Left cardiac atrium (tissue), 4 donors: ENCODE data around the gene PHLDA2. TPM values are rescaled to one million over a fixed set of nuclear protein-coding genes. Genes with fewer than 3 reads are reported as not detected.
A peak's percentile ranks its signal among the peaks of the same experiment; 100 is the strongest.

Experiments used
- ATAC-seq, 2 donors: fragments of 200-7000 bp; cut with Tn5 transposase; one replicate each; pipeline ENCODE4 v1.9.1; 2020; ENCODE audit warnings: mild to moderate bottlenecking in 2 of 2, moderate library complexity in 2 of 2
- DNase-seq: peaks from one replicate; pipeline ENCODE4 v3.0.0-alpha.2; 2020
- intact Hi-C, 2 donors: fragments of 100-400 bp; cut with DNase I; formaldehyde crosslinking; loops; one replicate each; pipeline versions ENCODE4 v1.14.1 to v1.15.1; 2022 to 2023
- total RNA-seq, 2 donors: library from RNA; stranded (reverse); fragmentation: NEBNext Ultra II Directional; extraction: Animal tissue kit (Norgen Biotek cat#: 25700); gene quantifications; one replicate each; pipeline ENCODE4 v1.2.1, GENCODE V29; 2021
- donor health status: DM: no; HTN: yes; CAD: no.
- donor health status: DM: no; HTN: yes; CAD: no; lungs with severe emphysema.
- donor health status: DM: yes; HTN: yes; CAD: no.
- donor health status: Dilated cardiomyopathy.

The PHLDA2 gene
- total RNA-seq, 2 donors from 2014 or later, result 2.2 to 3.4 TPM

DNA sequence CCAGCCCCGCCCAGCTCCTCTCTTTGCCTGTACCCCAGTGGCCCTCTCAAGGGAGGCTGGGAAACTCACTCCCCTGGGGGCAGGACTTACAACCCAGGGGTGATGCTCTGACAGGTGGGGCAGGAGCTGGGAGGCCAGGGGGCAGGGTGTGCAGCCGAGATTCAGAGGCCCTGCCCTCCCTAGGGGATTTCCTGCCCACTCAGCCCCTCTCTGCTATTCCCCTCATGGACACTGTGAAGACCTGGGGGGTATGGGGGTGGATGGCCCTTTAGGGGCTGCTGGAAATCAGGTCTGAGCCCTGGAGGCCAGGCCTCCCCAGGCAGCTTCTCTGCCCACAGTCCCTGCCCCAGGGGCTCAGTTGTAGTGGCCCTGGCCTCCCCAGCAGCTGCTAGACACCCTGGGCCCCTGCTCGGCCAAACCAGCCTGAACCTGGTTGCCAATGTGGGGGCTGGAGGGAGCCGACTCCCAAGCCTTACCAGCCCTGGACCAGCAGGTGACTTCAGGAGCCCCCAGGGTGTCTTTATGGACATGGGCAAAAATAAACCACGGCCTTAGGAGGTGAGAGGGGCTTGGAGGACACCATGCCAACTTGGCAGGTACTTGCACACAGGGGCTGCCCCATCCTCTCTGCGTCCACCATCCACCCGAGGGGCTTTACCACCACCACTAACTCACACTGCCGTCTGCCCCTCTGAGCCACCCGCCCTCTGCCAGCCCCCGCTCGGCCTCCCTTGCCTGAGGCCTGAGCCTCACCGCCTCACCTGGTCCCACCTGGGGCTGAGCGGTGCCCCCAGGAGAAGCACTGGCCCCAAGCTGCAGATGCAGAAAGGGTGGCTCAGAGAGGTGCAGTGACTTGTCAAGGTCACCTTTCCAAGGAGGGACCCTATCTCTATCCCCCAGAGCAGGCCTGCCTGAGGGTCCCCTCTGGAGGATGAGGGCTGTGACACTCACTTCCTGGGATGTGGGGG, 2.8 kb upstream of the PHLDA2 start:
- intact Hi-C loops, result no loop called here
- no peak for DNase-seq
- no peak for ATAC-seq

DNA sequence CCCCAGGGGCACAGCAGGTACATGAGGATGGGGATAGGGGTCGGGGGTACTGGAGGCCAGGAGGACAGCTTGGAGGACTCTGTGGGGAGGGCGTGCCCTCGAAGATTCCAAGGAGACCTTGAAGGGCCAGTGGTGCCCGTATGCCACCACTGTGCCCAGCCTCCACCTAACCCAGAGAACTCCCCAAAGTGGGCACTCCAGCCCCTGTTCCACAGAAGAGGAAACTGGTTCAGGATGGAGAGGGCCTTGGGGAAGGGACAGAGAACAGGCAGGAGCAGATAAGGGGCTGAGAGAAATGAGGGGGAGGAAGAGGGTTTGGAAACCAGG, 2.2 kb upstream of the PHLDA2 start:
- no peak for ATAC-seq
- intact Hi-C loops, result no loop called here
- DNase-seq, result no peak

DNA sequence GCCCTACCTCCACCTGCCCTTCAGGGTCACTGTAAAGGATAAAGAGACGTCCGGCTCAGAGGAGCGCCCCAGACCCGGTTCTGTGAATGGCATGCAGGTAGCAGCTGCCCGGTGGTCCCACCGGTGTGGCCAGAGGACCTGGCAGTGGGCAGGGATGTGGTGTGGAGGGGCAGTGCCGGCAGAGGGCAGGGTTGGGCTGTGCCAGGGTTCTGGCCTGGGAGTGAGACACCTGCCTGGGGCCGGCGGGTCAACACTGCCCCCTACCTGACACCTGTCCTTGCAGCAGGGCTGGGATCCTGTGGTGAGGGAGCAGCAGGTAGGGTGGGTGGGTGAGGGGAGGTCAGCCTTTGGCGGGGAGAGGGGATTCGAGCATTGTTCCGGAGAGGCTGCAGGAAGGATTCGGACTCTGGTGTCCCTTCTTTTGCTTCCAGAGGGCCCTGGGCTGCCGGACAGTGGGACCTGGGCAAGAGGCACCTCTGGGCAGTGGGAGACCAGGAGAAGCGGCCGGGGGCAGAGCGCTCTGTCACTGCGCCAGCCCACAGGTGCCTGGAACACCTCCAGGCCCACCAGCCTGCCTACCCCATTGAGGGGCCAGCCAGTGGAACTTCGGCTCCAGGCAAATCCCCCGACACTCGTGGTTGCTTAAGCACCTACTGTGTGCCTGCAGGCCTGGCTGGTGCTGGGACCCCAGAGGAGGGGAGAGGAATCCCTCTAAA, 1.6 kb upstream of the PHLDA2 start:
- peak; percentile 48 to 51 for ATAC-seq
- intact Hi-C loops, result no loop called here
- DNase-seq, result peak; percentile 70

DNA sequence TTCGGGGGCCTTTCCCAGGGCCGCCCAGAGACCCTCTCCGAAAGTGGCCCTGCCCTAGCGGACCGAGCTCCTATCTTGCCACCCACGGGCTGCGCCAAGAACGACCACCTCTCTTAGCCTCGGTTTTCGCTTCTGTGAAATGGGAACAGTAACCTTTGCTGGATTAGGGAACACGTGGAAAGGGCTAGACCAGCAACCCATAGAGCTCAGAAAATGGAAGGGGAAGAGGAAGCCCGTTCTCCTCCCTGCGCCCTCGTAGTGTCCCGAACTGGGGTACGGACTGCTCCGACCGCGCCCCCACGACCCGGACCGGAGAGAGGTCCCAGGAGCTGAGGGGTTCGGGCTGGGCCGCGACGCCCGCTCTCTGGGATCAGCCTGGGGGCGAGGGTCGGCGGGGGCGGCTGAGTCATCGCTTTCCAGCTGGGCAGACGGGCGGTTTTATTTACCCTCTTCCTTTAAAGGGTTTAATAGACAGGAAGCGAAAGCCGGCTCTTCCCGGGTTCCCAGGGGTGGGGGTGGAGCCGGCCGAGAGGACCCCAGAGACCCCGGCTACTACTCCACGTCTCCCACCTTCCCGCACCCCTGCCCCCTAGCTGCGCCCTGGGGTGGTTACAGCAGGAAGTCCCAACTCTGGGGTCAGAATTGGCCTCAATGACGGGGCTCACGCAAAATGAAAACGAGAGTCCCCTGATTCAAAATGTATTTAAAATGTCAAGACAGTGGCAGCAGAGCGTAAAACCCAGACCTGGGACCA, 907 bp upstream of the PHLDA2 start:
- peak; percentile 17 to 25 for ATAC-seq
- no peak for DNase-seq
- intact Hi-C loops, result no loop called here

DNA sequence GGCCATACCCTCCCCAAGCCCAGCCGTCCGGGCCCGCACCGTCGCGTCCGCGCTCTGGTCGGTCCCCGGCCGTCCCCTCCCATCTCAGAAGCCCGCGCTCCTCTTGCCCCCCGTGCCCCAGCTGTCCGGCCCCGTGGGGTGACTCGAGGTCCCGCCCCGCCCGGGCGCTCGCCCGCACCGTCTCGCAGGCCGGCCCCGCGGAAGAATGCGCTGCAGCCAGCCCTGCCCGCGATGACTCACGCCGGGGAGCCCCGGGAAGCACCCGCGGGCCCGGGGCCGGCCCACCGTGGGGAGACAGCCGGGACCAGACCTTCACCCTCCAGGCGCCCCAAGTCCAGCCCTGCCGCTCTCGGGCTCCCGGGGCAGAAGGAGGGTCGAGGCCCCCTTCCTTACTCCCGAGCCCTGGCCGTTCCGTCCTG, 320 bp upstream of the PHLDA2 start:
- DNase-seq, result peak; percentile 71
- ATAC-seq, result peak; percentile 27 to 69
- intact Hi-C loops, result no loop called here

DNA sequence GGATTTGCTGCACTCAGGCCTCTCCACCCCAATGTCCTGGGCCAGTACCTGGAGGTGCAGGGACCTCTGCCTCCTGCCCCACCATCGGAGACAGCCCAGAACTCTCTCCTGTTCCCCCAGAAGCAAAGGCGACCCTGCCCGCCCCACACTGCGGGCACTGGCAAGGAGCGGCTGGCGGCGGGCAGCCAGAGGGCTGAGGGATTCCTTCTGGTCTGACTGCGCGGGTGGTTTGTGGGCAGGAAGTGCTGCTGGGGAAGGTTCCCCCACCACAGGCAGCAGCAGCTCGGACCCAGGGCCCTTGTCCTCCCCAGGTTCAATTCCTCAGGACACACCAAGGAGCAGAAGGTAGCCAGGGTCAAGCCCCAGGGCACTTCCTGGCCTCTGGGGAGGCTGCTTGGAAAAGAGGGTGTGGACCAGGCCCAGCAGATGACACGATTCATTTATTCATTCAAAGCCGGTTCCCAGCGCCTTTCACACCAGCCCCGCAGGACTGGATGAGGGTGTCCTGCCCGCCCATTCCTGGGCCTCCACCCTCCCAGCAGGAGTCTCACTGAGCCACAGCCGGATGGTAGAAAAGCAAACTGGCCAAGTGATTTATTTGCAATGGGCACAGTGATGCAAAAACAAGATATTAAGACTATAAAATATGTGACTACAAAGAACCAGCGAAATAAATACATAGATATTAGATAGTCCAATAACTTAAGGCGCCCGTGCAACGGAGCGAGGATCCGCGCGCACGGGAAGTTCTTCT, 1.2 kb downstream of the PHLDA2 start:
- ATAC-seq (no peak), DNase-seq (peak; percentile 20)
- intact Hi-C loops, result no loop called here

DNA sequence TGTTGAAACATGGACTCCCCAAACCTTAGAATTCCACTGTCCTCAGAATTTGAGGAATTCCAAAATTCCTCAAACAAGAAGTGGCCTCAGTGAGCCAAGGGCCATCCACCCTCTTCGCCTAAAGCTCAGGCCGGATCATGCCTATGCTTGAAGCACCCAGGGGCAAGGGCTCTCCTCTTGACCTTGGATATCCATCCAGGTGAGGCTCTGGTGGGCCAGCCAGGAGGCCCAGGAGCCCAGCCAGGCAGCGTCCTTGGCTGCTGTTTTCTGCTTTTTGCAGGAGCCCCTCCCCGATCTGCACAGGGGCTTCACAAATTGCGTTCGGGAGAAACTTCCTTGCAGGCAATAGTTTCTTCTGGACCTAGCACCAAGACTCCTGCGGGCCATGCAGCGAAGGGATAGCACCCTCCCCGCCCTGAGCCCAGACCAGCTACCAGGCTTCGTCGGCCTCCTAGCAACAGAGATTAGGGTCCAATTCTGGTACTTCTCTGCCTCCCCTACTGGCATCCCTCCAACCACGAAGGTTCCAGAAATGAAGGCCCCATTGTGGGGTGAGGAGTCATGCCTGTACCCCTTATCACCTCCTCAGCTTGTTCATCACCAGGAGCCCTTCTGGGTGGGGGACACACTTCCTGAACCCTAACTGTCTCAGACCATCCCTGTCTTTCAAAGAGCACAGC, 2.0 kb downstream of the PHLDA2 start:
- peak; percentile 20 for DNase-seq
- intact Hi-C loops, result no loop called here
- ATAC-seq, result no peak

DNA sequence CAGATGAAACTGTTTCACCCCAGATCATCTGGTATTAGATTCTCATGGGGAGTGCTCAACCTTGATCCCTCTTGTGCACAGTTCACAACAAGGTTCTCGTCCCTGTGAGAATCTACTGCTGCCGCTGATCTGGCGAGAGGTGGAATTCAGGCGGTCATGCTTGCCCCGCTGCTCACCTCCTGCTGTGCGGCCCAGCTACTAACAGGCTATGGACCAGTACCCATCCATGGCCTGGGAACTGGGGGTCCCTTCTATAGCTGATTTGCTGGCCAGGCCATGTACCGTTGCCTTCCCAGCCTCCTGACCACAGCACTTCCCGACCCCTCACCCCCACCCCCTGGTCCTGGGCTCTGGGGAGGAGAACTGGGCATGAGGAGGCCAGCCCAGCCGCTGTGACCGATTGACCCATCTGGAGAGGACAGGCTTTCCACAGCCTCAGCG, 2.6 kb downstream of the PHLDA2 start:
- intact Hi-C loops, result no loop called here
- ATAC-seq (no peak), DNase-seq (no peak)

DNA sequence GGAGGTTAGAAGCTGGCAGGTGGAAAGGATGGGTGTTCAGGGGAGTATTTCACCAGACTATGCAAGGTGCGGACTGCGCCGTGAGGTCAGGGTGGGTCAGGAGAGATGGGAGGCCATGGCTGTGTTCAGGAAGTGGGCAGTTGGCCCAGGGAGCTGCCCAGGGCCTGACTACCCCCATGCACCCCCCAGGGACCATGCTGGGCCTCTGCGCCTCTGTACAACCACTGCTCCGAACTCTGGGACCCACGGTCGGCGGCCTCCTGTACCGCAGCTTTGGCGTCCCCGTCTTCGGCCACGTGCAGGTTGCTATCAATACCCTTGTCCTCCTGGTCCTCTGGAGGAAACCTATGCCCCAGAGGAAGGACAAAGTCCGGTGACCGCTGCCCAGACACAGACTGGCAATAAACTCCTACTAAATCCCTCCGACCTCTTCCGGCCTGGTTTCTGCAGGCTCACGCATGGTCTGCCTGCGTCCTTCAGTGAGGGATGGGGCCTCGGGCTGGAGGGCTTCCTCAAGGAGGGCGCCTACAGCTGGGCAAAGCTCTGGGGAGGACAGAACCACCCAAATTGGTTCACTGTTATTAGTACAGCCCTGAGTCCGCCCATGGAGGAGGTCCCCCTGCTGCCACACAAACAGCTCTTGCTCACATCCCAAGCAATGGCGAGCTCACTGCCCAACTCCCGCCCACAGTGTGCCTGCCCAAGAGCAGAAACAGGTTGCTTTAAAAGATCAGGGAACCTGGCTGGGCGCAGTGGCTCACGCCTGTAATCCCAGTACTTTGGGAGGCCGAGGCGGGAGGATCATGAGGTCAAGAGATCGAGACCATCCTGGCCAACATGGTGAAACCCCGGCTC, 4.2 kb downstream of the PHLDA2 start:
- ATAC-seq (no peak), DNase-seq (peak; percentile 3)
- intact Hi-C loops, result no loop called here

DNA sequence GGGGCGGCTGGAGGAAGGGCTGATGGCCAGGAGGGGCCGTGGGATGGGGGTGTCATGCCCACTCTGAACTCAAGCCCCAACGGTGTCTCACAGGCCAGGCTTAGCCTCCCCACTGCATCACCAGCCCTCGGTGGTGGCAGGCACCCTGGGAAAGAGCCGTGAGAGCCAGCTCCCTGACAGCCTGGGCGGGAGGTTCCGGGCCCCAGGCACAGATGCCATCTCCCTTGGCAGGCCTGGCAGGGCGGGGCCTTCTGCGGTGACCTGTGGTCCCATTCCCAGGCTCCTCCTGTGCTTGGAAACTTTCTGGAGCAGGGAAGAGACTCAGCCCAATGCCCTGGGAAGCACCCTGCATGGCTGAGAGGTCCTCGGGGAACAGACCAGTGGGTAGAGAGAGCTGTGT, 4.8 kb downstream of the PHLDA2 start:
- no peak for DNase-seq
- intact Hi-C loops, result no loop called here
- peak in 1 of 2 donors; percentile 24 for ATAC-seq

DNA sequence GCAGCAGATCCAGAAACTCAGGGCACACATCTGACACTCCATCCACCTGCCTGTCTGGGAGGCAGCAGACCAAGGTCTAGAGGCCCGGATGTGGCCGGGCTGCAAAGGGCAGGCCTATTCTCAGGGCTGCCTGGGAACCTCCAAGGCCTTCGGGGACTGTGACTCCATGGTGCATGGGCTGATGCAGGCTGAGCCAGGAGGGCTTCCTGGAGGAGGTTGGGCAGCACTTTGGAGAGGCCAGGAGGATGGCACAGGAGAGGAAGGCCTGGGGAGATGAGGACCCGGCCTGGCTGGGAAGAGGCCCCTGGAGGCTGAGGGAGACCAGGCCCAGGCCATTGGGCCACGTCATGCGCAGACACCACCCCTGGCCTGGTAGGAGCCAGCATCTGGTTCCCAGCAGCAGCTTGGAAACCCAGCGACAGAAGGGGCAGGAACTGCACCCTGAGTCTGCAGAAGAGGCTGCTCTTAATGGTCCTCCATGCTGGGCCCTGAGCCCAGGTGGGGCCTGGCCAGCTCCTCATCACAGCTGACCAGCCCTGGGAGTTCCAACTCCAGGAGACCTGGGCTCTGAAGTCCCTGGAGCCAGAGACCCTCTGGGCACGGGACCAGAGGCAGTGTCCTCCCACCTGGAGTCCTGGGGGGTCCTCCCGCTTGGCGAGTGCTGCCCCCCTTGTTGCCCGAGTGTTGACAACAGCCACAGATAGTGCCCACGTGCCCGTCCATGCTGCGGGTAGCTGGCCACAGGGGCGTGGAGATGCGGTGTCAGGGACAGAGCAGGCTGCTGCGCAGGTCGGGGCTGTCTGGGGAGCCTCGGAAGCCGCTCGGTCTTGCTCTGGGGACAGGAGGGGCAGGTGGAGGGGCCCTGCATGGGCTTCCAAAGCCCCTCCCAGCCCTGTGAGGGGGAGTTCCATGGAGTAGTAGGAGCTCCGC, 5.5 kb downstream of the PHLDA2 start:
- no peak for ATAC-seq
- intact Hi-C loops, result no loop called here

DNA sequence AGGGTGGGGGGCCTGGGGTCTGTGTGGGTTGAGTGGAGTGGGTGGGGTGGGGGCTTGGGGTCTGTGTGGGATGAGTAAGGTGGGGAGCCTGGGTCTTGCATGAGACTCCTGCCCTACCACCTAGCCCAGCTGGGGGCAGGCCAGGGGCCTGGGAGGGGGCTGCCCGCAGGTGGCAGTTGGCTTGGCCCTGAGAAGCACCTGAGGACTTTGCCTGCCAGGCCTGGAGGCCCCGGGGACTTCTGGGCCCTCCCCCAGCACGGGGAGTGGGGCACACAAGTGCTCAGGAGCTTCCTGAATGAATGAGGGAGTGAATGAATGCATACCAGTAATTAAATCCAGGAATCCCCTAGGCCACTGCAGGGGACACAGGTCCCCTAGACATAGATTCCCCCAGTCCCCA, 6.6 kb downstream of the PHLDA2 start:
- intact Hi-C loops, result no loop called here
- no peak for ATAC-seq
- no peak for DNase-seq

More for the DNA sequence above, 5.5 kb downstream of the PHLDA2 start:
- no peak for DNase-seq

DNA sequence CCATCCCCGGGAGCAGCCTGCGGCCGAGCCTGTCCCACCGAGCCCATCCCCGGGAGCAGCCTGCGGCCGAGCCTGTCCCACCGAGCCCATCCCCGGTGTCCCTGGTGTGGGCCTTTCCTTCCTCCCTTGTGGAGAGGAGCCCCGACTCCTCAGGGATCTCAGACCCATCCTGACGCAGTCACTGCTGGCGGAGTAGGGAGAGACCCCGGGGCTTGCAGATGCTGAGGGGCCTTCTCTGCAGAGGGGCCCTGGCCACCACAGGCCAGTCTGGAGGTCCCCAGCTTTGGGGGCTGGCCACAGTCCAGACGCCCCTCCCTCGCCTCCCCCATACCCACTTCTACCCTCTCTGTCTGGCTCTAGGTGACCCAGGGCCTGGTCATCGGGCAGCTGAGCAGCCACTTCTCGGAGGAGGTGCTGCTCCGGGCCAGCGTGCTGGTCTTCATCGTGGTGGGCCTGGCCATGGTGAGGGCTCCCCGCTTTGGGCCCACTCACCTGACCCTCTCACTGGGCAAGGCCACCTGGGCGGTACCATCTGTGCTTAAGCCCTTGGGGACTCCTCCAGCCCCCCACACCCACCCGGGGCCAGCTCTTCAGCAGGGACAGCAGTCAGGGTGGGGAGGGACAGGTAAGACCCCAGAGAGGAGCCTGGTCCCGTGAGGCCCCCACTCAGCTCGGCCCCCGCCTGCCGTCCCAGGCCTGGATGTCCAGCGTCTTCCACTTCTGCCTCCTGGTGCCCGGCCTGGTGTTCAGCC, 7.3 kb downstream of the PHLDA2 start:
- no peak for DNase-seq
- intact Hi-C loops, result no loop called here
- no peak for ATAC-seq

DNA sequence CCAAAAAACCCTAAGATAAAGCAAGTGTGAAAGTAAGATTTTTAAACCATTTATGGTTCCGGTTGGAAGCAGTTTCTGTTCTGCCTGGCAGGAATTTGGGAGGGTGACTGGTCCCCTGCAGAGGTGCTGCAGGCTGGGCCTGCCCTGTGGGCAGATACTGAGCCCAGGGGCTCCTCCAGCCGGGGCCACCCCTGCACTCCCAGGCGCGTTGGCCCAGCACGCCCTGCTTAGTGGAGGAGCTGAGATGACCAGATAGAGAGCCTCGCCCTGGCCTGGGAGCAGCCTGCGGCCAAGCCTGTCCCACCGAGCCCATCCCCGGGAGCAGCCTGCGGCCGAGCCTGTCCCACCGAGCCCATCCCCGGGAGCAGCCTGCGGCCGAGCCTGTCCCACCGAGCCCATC, 8.0 kb downstream of the PHLDA2 start:
- intact Hi-C loops, result no loop called here
- DNase-seq (no peak), ATAC-seq (no peak)

DNA sequence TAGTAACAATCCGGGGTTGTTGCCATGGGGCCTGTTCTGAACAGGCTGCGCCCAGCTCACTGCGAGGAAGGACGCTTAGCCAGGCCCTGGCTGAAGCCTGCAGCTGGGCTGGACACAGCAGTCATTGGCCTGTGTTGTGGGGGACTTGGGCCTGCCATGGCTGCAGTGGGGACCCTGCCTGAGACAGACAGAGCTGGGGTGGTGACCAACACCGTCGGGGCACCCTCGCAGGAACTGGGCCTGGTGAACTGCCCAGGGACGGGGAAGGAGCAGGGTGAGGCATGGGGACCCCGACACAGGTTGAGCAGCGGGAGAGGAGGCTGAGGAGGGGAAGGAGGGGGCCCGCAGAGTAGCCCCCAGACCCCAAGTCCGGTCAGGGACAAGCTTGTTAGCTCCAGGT, 8.9 kb downstream of the PHLDA2 start:
- intact Hi-C loops, result no loop called here
- DNase-seq, result no peak
- peak in 1 of 2 donors; percentile 7 for ATAC-seq

DNA sequence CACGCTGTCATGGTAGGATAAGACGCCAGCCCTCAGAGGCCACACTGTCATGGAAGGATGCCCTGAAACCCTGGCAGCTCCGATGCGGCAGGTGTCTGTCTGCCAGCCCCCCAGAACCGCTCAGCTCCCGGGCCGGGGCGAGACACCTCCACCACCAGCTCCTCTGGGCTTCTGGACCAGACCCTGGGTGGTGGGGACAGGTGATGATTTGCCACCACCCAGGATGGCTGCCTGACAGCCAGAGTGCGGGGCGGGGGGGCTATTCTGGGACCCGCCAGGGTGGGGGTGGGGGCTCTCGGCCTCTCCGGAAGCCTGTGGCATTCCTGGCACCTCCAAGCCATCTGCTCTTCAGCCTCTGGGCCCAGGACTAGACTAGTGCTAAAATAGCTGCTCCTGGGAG, 9.4 kb downstream of the PHLDA2 start:
- DNase-seq (no peak), ATAC-seq (peak; percentile 15 to 60)
- intact Hi-C loops, result no loop called here
